ENCODE results near the gene ZNF425.

DNA sequence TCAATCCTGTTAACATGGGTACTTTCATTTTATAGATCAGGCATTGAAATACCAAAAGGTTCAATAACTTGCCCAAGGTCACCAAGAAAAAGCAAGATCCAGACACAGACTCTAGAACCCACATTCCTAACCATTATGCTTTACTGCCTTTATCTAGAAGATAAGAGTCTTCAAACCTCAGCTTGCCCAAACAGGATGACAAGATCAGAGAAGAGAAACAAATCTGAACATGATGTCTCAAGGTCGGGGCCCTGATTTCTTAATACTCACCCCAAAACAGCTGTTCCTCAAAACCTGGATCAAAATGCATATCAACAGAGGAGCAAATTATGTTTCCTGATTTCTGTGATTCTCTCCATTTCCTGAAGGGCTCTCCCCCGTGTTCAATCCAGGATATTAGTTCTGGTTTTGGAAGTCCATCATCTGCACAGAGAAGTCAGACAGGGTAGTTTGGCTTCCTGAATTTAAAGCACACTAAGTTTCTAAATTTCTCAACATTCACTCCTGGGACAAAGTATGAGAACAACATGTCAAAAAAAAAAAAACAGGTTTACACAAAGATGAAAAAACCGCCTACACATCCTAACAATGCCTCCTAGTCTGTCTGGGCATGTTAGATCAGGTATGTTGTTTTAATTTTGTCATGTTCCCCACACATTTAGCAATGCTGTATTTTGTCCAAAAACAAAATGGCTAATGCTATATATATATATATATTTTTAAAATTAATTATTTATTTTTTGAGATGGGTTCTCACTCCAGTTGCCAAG lies 51.8 kb downstream of the ZNF425 start:
- TF ChIP-seq CTCF (IDR thresholded peaks at IDR 0.05) (no peak), POLR2A (IDR thresholded peaks at IDR 0.05) (no peak)

Measured in uterus (tissue), 2 donors.